Raji (cell line): ENCODE measurements around the gene SON.

Experiments used
- POLR2A ChIP-seq: IDR thresholded peaks from 2 replicates; pipeline ENCODE4 v1.6.1; 2011; ENCODE audit warnings: low read depth, low read length, control low read depth; ENCODE audit not compliant: insufficient read depth

The SON gene

DNA sequence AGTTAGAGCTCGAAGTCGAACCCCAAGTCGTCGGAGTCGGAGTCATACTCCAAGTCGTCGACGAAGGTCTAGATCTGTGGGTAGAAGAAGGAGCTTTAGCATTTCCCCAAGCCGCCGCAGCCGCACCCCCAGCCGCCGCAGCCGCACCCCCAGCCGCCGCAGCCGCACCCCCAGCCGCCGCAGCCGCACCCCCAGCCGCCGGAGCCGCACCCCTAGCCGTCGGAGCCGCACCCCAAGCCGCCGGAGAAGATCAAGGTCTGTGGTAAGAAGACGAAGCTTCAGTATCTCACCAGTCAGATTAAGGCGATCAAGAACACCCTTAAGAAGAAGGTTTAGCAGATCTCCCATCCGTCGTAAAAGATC, 12.1 kb downstream of the SON start:
- TF ChIP-seq POLR2A, result no peak

- TF ChIP-seq POLR2A, result no peak
These were observed 14.6 kb downstream of the SON start for GRCh38 chr21:33557447-33557846.

- TF ChIP-seq POLR2A, result no peak
These were observed 16.1 kb downstream of the SON start for GRCh38 chr21:33558777-33559421.

GRCh38 chr21:33559813-33560212, 17.0 kb downstream of the SON start:
- no peak for TF ChIP-seq POLR2A

DNA sequence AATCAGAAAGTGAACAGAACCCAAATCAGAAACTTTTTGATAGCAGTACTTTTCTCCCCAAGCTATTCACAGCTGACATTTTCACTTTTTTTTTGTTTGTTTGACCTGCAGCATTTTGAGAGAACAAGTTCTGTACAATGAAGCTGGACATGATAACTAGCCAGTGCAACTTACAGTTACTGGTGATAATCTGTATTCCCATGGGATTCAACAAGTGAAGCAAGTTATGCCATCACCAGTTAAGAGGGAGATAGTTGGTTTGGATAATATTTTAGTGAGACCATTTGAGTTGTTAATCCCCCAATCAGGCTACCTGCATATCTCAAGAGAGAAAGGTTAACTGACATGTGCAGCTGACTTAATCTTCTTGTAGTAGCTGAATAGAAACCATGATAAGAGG, 18.1 kb downstream of the SON start:
- TF ChIP-seq POLR2A, result no peak

GRCh38 chr21:33561373-33561772, 18.5 kb downstream of the SON start:
- no peak for TF ChIP-seq POLR2A

DNA sequence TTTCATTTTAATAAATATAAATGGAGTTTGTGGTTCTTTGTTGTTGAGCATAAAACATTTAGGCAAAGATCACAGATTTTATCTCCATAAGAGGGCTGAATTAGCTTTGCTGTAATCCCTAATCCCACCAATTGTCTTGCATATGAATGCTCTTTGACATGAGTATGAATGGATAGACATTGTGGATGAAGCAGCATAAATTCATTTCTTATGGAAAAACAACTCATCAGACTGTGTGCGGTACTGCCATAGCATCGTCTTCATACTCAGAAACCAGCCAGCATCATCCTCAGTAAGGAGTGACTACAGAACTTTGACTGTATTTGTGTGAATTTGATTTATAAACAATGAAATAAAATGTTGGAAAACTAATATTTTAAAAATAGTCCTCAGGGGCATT, 19.6 kb downstream of the SON start:
- no peak for TF ChIP-seq POLR2A

- TF ChIP-seq POLR2A, result no peak
These were observed 23.7 kb downstream of the SON start for GRCh38 chr21:33566514-33566913.

DNA sequence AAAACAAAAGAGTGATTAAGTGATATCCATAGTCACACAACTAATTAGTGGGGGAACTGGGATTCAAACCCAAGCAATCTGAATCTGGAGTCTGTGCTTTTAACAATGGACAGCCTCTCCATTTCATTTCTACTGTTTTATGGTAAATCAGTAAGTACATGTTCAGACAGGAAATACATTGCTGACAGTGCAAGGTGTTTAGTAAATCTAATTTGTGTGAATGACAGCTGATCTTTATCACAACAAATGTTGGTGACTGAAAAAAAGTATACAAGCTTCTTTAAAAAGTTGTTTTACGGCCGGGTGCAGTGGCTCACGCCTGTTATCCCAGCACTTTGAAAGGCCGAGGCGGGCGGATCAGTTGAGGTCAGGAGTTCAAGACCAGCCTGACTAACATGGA, 25.1 kb downstream of the SON start:
- no peak for TF ChIP-seq POLR2A

DNA sequence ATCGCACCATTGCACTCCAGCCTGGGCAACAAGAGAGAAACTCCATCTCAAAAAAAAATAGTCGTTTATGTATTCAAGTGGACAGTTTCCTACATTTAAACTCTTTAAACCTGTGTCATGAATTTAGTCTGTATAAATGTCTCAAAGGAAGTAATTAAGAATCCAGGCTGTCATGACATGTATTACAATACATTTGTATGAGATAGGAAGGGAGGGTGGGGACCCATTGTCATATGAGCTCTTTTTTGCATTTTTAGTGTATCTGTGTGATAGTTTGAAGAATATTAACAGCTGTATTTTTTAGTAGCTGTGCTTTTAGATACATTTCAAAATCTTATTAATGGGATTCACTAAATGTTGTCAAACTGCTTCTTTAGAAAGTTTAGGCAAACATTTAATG, 25.6 kb downstream of the SON start:
- no peak for TF ChIP-seq POLR2A

- no peak for TF ChIP-seq POLR2A
These were observed 27.2 kb downstream of the SON start for GRCh38 chr21:33569991-33570390.

DNA sequence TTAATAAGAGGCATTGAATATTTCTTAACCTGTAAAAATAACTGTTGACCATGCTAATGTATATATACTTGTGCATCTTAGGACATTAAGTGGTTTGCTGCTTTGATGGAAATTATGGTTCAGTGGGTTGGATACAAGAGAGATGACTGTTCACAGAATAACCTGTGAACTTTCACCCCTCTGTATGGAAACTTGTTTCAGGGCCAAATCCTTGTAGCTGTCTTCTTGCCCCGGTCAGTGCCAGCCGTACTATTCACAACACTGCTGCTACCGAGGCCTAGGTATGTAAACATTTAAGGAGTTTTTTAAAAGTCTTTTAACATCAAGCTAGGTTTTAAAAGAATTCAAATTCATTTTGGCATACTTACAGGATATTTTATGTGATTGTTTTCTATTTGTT, 29.5 kb downstream of the SON start:
- no peak for TF ChIP-seq POLR2A

DNA sequence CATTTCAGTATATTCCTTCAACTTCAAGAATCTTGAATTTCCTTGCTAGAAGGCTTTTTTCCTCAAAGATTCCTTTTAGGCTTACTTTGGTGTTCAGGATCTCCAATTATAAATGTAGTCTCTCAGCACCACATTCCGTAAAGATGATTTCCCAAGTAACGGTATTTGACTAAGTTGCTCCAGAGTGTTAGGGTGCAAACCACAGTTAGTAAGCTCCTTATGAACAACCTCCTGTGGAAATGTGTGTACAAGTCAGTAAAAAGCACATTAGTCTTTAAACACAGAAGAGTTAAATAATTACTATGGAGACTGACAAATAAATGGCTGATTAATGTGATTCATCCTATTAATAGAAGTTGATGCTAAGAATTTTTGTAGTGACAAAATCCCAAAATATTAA, 35.4 kb downstream of the SON start:
- no peak for TF ChIP-seq POLR2A

DNA sequence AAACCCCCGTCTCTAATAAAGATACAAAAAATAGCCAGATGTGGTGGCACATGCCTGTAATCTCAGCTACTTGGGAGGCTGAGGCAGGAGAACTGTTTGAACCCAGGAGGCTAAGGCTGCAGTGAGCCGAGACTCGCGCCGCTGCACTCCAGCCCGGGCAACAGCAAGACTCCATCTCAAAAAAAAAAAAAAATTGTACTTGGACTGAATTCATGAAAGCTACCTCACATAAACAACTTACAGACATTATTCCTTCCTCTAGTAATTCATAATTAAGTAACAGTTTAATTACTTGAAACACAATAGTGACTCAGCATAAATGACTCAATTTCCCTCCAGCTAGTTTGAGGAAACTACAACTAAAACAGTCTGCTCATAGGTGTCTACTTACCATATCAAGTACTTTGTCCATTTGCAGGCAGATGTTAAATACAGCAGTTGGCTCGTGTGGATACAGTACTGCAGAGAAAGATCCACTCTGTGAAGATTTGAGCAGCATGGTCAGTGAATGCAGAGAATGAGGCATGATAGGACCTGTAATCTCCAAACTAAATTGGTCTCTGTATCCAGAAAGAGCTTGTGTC, 36.2 kb downstream of the SON start:
- TF ChIP-seq POLR2A, result no peak

DNA sequence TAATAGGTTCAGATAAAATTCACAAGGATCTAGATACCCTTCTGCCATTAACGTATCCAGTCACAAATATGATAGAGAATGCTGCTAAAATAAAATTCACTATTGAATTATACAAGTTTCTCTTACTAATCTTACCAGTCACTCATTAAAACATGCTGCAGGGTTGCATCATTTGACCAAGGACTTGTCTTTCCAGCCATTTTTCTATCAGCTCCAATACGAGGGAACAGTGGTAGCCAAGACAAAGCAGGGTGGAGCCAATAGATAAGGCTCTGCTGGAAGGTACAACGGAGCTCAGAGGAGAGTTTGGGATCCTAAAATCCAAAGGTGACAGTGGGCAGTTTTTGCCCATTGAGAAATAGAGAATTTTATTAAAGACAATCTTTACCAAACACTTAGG, 41.6 kb downstream of the SON start:
- TF ChIP-seq POLR2A, result no peak

GRCh38 chr21:33586927-33587326, 44.1 kb downstream of the SON start:
- no peak for TF ChIP-seq POLR2A
